DND-41 (cell line): ENCODE results near the gene LDLRAP1.

Source experiments
- ATAC-seq: fragments of 200-7000 bp; cut with Tn5 transposase; 3 replicates; pipeline ENCODE4 v1.9.1; 2021; ENCODE audit warnings: low read depth; ENCODE audit not compliant: insufficient read depth
- DNase-seq: peaks from one replicate; pipeline ENCODE4 v3.0.0-alpha.2; 2020
- H2AFZ ChIP-seq: 2 replicates; pipeline ENCODE4 v1.6.0; 2012; ENCODE audit warnings: low read depth, low read length
- H3K27ac ChIP-seq: 2 replicates; pipeline ENCODE4 v1.5.1; 2012; ENCODE audit warnings: low read length, inconsistent platforms
- H3K27me3 ChIP-seq: fragments of 200-600 bp; sonication (generic); 2 replicates; pipeline ENCODE4 v1.6.0; 2012; ENCODE audit warnings: low read length, mild to moderate bottlenecking, inconsistent platforms; ENCODE audit not compliant: insufficient read depth, poor library complexity
- H3K36me3 ChIP-seq: 2 replicates; pipeline ENCODE4 v1.5.1; 2012; ENCODE audit warnings: low read length, inconsistent platforms; ENCODE audit not compliant: insufficient read depth
- H3K4me1 ChIP-seq: 2 replicates; pipeline ENCODE4 v1.5.1; 2012; ENCODE audit warnings: mild to moderate bottlenecking, low read length; ENCODE audit not compliant: insufficient read depth
- H3K4me2 ChIP-seq: 2 replicates; pipeline ENCODE4 v1.6.0; 2012; ENCODE audit warnings: mild to moderate bottlenecking, moderate library complexity, low read length, inconsistent platforms; ENCODE audit not compliant: insufficient read depth
- H3K4me3 ChIP-seq, 2 experiments: fragments of 200-600 bp in 1 of 2; shearing (Covaris generic) in 1 of 2; 2 replicates each; pipeline ENCODE4 v1.5.1; 2012 to 2016; ENCODE audit warnings: inconsistent platforms in 2 of 2, low read length in 2 of 2, mild to moderate bottlenecking in 2 of 2, low read depth in 1 of 2, moderate library complexity in 1 of 2
- H3K79me2 ChIP-seq: 2 replicates; pipeline ENCODE4 v1.6.0; 2012; ENCODE audit warnings: low read length, inconsistent platforms; ENCODE audit not compliant: insufficient read depth
- H3K9ac ChIP-seq: 2 replicates; pipeline ENCODE4 v1.6.0; 2012; ENCODE audit warnings: low read depth, mild to moderate bottlenecking, inconsistent platforms, low read length, moderate library complexity
- H3K9me3 ChIP-seq: 2 replicates; pipeline ENCODE4 v1.5.1; 2012; ENCODE audit warnings: low read length, moderate library complexity, mild to moderate bottlenecking, inconsistent platforms; ENCODE audit not compliant: insufficient read depth, severe bottlenecking
- H4K20me1 ChIP-seq: 2 replicates; pipeline ENCODE4 v1.6.0; 2012; ENCODE audit warnings: low read length; ENCODE audit not compliant: insufficient read depth
- CTCF ChIP-seq: IDR thresholded peaks from 2 replicates; pipeline ENCODE4 v1.5.1; 2012; ENCODE audit warnings: borderline replicate concordance, low read length, moderate library complexity, mild to moderate bottlenecking; ENCODE audit not compliant: poor library complexity, severe bottlenecking; ENCODE audit errors: extremely low read depth
- EZH2 ChIP-seq: IDR thresholded peaks from 3 replicates; pipeline ENCODE4 v1.6.1; 2012; ENCODE audit warnings: borderline replicate concordance, low read depth, mild to moderate bottlenecking, moderate library complexity, low read length, inconsistent platforms; ENCODE audit not compliant: severe bottlenecking

The LDLRAP1 gene

GRCh38 chr1:25537153-25537831, 6.1 kb upstream of the LDLRAP1 start:
- DNase-seq (no peak), ATAC-seq (no peak)
- no peak overlapping the region for H2AFZ ChIP-seq
- no peak overlapping the region for H3K4me2 ChIP-seq
- no peaks in the 10 kb centered on the region for H3K36me3 ChIP-seq
- no peak overlapping the region for H3K4me3 ChIP-seq
- no peak overlapping the region for H3K27ac ChIP-seq
- H3K79me2 ChIP-seq, result no peaks in the 10 kb centered on the region
- peaks cover 14% of the 10 kb centered on the region for H3K27me3 ChIP-seq
- H3K4me1 ChIP-seq, result no peaks in the 10 kb centered on the region
- no peak for TF ChIP-seq EZH2
- peaks cover 5% of the 10 kb centered on the region; the same call in 1 of the 2 replicates for H4K20me1 ChIP-seq
- H3K9ac ChIP-seq, result no peak overlapping the region
- no peaks in the 10 kb centered on the region for H3K9me3 ChIP-seq

- no peaks in the 10 kb centered on the region for H3K9me3 ChIP-seq
- no peak overlapping the region for H3K27ac ChIP-seq
- H3K9ac ChIP-seq, result no peak overlapping the region
- no peaks in the 10 kb centered on the region for H3K79me2 ChIP-seq
- TF ChIP-seq EZH2 (no peak), CTCF (no peak)
- H3K27me3 ChIP-seq, result peaks cover 11% of the 10 kb centered on the region
- no peak overlapping the region for H2AFZ ChIP-seq
- peaks cover 5% of the 10 kb centered on the region; the same call in 1 of the 2 replicates for H4K20me1 ChIP-seq
- no peak for ATAC-seq
- H3K4me2 ChIP-seq, result no peak overlapping the region
- H3K4me3 ChIP-seq, result no peak overlapping the region
- no peaks in the 10 kb centered on the region for H3K4me1 ChIP-seq
- no peak for DNase-seq
- H3K36me3 ChIP-seq, result no peaks in the 10 kb centered on the region
Measured at GRCh38 chr1:25538191-25538767, 5.1 kb upstream of the LDLRAP1 start.

- Histone ChIP-seq H3K9ac (no peak overlapping the region), H3K4me2 (no peak overlapping the region), H3K9me3 (no peaks in the 10 kb centered on the region), H2AFZ (no peak overlapping the region), H3K36me3 (no peaks in the 10 kb centered on the region), H3K4me1 (no peaks in the 10 kb centered on the region), H3K4me3 (no peak overlapping the region), H3K27me3 (peaks cover 11% of the 10 kb centered on the region), H3K79me2 (no peaks in the 10 kb centered on the region), H4K20me1 (peaks cover 5% of the 10 kb centered on the region; the same call in 1 of the 2 replicates), H3K27ac (no peak overlapping the region)
- ATAC-seq, result no peak
- no peak for TF ChIP-seq EZH2
- no peak for TF ChIP-seq CTCF
- no peak for DNase-seq
Measured at GRCh38 chr1:25540750-25541342, 2.6 kb upstream of the LDLRAP1 start.

GRCh38 chr1:25541425-25541824, 2.0 kb upstream of the LDLRAP1 start:
- no peak overlapping the region for H3K4me3 ChIP-seq
- no peaks in the 10 kb centered on the region for H3K79me2 ChIP-seq
- H3K4me1 ChIP-seq, result no peaks in the 10 kb centered on the region
- H3K9ac ChIP-seq, result no peak overlapping the region
- H3K36me3 ChIP-seq, result no peaks in the 10 kb centered on the region
- peaks cover 11% of the 10 kb centered on the region for H3K27me3 ChIP-seq
- TF ChIP-seq CTCF, result no peak
- H2AFZ ChIP-seq, result no peak overlapping the region
- DNase-seq (no peak), ATAC-seq (no peak)
- peaks cover 5% of the 10 kb centered on the region; the same call in 1 of the 2 replicates for H4K20me1 ChIP-seq
- no peak overlapping the region for H3K27ac ChIP-seq
- no peak overlapping the region for H3K4me2 ChIP-seq
- H3K9me3 ChIP-seq, result no peaks in the 10 kb centered on the region
